ENCODE data around the gene CORO2A. TPM values are rescaled to one million over a fixed set of nuclear protein-coding genes. Genes with fewer than 3 reads are reported as not detected.

CORO2A gene
- total and polyA plus RNA-seq, 2 donors (not counting 3 experiments of a cell fraction or from before 2014, with no cell fraction given): 0.35 to 0.53 TPM

DNA sequence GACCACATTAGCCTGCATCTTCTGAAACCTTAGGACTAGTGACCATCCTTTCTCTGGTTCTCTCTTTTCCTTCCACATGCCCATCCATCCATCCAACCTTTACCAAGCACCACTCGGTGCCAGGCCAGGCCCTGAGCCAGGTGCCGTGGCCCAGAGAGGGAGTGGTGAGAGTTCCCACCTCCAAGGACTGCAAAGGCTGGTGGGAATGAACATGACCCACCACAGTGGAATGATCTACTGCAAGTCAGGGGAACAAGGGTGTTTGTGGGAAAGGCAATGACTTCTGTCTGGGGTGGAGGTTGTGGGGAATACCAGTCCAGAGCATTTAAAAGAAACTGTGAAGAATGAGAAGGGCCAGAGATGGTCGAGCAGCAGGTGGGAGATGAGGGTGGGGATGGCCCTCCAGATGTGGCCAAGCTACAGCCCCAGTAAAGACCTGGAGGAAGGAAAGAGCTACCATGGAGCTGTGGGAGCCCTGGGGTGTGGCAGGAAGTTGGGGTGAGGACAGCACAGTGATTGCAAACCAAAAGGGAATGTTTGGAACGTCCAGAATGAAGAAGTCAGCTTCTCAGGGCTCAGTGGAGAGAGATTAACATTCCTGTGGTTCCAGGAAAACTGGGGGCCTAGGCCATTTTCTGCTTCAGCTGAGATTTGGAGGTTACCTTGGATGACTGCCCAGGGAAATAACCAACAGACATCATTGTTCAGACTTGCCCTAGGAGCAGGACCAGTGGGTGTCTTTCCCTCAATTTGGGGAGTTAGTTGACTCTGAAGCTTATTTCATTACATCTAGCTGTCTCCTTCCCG is 30.7 kb upstream of the CORO2A start:
- Histone ChIP-seq H3K9ac (replicated peaks; ENCODE audit: extremely low read depth, insufficient read depth, low read length) (peak overlapping the region; percentile 38), H3K27ac (ENCODE audit: insufficient read depth, low read depth, low read length) (peak overlapping the region; percentile 75), H3K9me1 (replicated peaks; ENCODE audit: control insufficient read depth, extremely low read depth, insufficient read depth, low read length) (no peaks in the 10 kb centered on the region), H3K27me3 (ENCODE audit: control insufficient read depth in 2 of 2, insufficient read depth in 2 of 2, low read length in 2 of 2) (no peaks in the 10 kb centered on the region), H3K4me2 (ENCODE audit: insufficient read depth, low read length) (no peak overlapping the region), H3K36me3 (ENCODE audit: control insufficient read depth in 2 of 2, extremely low read depth in 1 of 2, insufficient read depth in 2 of 2, low read length in 2 of 2) (no peaks in the 10 kb centered on the region), H3K9me3 (replicated peaks; ENCODE audit: control insufficient read depth, insufficient read depth, low read length) (no peaks in the 10 kb centered on the region), H3K4me3 (replicated peaks in 1 of 3; ENCODE audit: insufficient read depth in 1 of 3, low read depth in 1 of 3, low read length in 3 of 3) (no peak overlapping the region), H3K79me2 (ENCODE audit: control insufficient read depth, insufficient read depth, low read length) (no peaks in the 10 kb centered on the region), H3K4me1 (ENCODE audit: control insufficient read depth, extremely low read depth, insufficient read depth, low read length) (peaks cover 15% of the 10 kb centered on the region), H2AFZ (ENCODE audit: low read depth, low read length) (peak overlapping the region; percentile 4), H4K20me1 (replicated peaks; ENCODE audit: control insufficient read depth, extremely low read depth, insufficient read depth, low read length) (no peaks in the 10 kb centered on the region)
- no TSS peak for BruUV-seq (replicated peaks)
- DNase-seq (ENCODE audit: low read depth, low spot score) (peak; percentile 32), FAIRE-seq (peak; percentile 92)
- TF ChIP-seq JUN (IDR thresholded peaks at IDR 0.05; ENCODE audit: borderline replicate concordance, insufficient read depth, insufficient read length, low read depth) (no peak), POLR2AphosphoS5 (IDR thresholded peaks at IDR 0.05; ENCODE audit: insufficient read depth, low read depth, low read length) (peak; percentile 78), FOS (IDR thresholded peaks at IDR 0.05; ENCODE audit: borderline replicate concordance, insufficient read depth, low read length) (peak; percentile 38), POLR2A (IDR thresholded peaks at IDR 0.05; ENCODE audit: low read depth, low read length) (peak; percentile 41)
- dilution Hi-C loops (cut with MboI; ENCODE audit: extremely low pct_ligation_motif_present, low sequenced_read_pairs): no loop called here
- intact Hi-C loops (cut with micrococcal nuclease): no loop called here
- ChIA-PET CTCF (interaction anchor here (0.9 to 3.5 kb wide), 5 partner anchors 10 to 149 kb away, joined by 3 to 16 read pairs (median 5); partner anchors contain the start of gene TBC1D2), POLR2A (no interaction called here)

DNA sequence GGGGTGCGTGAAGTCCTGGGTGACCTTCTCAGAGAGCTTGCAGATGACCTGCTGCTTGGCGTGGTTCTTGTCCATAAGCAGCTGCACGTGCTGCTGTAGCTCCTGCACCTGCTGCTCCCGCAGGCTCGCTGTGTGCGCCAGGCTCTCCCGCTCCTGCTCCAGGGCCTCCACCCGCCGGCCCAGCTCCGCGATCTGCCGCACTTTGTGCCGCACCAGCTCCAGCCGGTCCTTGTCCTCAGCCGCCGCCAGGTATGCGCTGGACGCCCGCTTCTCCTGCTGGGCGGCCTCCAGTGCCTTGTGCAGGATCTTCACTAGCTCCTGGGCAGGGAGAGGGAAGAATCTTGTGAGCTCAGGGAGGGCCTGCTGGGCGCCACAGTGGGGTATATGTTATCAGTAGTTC is 28.5 kb upstream of the CORO2A start:
- no peak overlapping the region for H3K27ac ChIP-seq (ENCODE audit: insufficient read depth, low read depth, low read length)
- dilution Hi-C loops (cut with MboI; ENCODE audit: extremely low pct_ligation_motif_present, low sequenced_read_pairs): no loop called here

More for the DNA sequence above, 28.5 kb upstream of the CORO2A start:
- H3K9ac ChIP-seq (replicated peaks; ENCODE audit: extremely low read depth, insufficient read depth, low read length): no peak overlapping the region
- H3K9me3 ChIP-seq (replicated peaks; ENCODE audit: control insufficient read depth, insufficient read depth, low read length): no peaks in the 10 kb centered on the region
- no peaks in the 10 kb centered on the region for H3K79me2 ChIP-seq (ENCODE audit: control insufficient read depth, insufficient read depth, low read length)
- no peaks in the 10 kb centered on the region for H3K27me3 ChIP-seq (ENCODE audit: control insufficient read depth in 2 of 2, insufficient read depth in 2 of 2, low read length in 2 of 2)
- DNase-seq (ENCODE audit: low read depth, low spot score) (no peak), FAIRE-seq (no peak)
- H3K9me1 ChIP-seq (replicated peaks; ENCODE audit: control insufficient read depth, extremely low read depth, insufficient read depth, low read length): no peaks in the 10 kb centered on the region
- intact Hi-C loops (cut with micrococcal nuclease): loop anchor here (1.0 kb wide), 1 partner anchor 13 kb away; no protein-coding TSS in a partner anchor
- CTCF ChIA-PET: interaction anchor here (3.5 kb wide), 1 partner anchor 35 kb away, joined by 16 read pairs; the partner anchor contains the start of gene TBC1D2
- H4K20me1 ChIP-seq (replicated peaks; ENCODE audit: control insufficient read depth, extremely low read depth, insufficient read depth, low read length): no peaks in the 10 kb centered on the region
- no peak overlapping the region for H2AFZ ChIP-seq (ENCODE audit: low read depth, low read length)
- no TSS peak for BruUV-seq (replicated peaks)
- peaks cover 15% of the 10 kb centered on the region for H3K4me1 ChIP-seq (ENCODE audit: control insufficient read depth, extremely low read depth, insufficient read depth, low read length)
- POLR2A ChIA-PET: no interaction called here
- no peaks in the 10 kb centered on the region for H3K36me3 ChIP-seq (ENCODE audit: control insufficient read depth in 2 of 2, extremely low read depth in 1 of 2, insufficient read depth in 2 of 2, low read length in 2 of 2)
- no peak overlapping the region for H3K4me2 ChIP-seq (ENCODE audit: insufficient read depth, low read length)
- TF ChIP-seq CTCF (IDR thresholded peaks at IDR 0.05; ENCODE audit: extremely low read depth in 1 of 2, insufficient read depth in 1 of 2, low read depth in 1 of 2, low read length in 2 of 2) (no peak), POLR2AphosphoS5 (IDR thresholded peaks at IDR 0.05; ENCODE audit: insufficient read depth, low read depth, low read length) (no peak), GATA2 (IDR thresholded peaks at IDR 0.05; ENCODE audit: insufficient read depth, insufficient read length, low read depth, low read length) (no peak), JUN (IDR thresholded peaks at IDR 0.05; ENCODE audit: borderline replicate concordance, insufficient read depth, insufficient read length, low read depth) (no peak), EZH2 (IDR thresholded peaks at IDR 0.05; ENCODE audit: borderline replicate concordance, low read depth, low read length, severe bottlenecking) (no peak), POLR2A (IDR thresholded peaks at IDR 0.05; ENCODE audit: low read depth, low read length) (no peak), FOS (IDR thresholded peaks at IDR 0.05; ENCODE audit: borderline replicate concordance, insufficient read depth, low read length) (no peak), MYC (IDR thresholded peaks at IDR 0.05; ENCODE audit: low read depth, low read length) (no peak)
- TF ChIP-seq, protein P1, sequence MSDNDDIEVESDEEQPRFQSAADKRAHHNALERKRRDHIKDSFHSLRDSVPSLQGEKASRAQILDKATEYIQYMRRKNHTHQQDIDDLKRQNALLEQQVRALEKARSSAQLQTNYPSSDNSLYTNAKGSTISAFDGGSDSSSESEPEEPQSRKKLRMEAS (IDR thresholded peaks at IDR 0.05; ENCODE audit: insufficient read depth, insufficient read length): no peak
- H3K4me3 ChIP-seq (replicated peaks in 1 of 3; ENCODE audit: insufficient read depth in 1 of 3, low read depth in 1 of 3, low read length in 3 of 3): no peak overlapping the region
